Gastroesophageal sphincter (tissue), 3 donors: ENCODE results near the gene GOLGA6L9.
"Not testable (repeated sequence)": the region's sequence is repeated elsewhere in the genome, so short reads cannot be mapped to it uniquely, and the experiment has no call there.

ENCODE experiments used
- EP300 ChIP-seq: sonication (generic); formaldehyde crosslinking; IDR thresholded peaks from one replicate; pipeline ENCODE4 v1.6.1; 2017; ENCODE audit warnings: antibody characterized with exemption, mild to moderate bottlenecking
- POLR2AphosphoS5 ChIP-seq: sonication (generic); formaldehyde crosslinking; IDR thresholded peaks from one replicate; pipeline ENCODE4 v1.6.1; 2017; ENCODE audit warnings: antibody characterized with exemption
- TF ChIP-seq, protein P1 (sequence below), 4 experiments: fragments of 200-600 bp in 2 of 4; fragments of 450-650 bp in 2 of 4; sonication (generic) in 1 of 4; IDR thresholded peaks; one replicate each; pipeline ENCODE4 v1.5.1; 2017 to 2019; ENCODE audit warnings: antibody characterized with exemption in 4 of 4, mild to moderate bottlenecking in 2 of 4, moderate library complexity in 2 of 4

DNA sequence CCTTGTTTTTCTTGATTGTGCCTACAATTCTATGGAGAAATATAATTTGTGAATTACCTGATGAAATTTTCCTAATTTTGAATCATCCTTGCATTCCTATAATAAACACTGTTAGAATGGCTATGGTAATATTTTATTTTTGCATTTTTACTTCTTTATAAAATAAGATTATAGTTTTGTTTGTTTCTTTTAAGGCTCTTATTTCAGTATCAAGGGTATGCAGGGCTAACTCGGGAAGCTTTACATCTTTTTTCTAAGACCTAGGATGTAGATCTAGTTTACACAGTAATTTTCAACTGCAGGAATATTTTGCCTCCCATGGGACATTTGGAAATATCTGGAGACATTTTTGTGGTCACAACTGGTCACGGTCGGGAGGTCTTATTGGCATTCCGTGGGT, 33.8 kb upstream of the GOLGA6L9 start:
- not testable (repeated sequence) for TF ChIP-seq EP300, POLR2AphosphoS5
- TF ChIP-seq, protein P1, sequence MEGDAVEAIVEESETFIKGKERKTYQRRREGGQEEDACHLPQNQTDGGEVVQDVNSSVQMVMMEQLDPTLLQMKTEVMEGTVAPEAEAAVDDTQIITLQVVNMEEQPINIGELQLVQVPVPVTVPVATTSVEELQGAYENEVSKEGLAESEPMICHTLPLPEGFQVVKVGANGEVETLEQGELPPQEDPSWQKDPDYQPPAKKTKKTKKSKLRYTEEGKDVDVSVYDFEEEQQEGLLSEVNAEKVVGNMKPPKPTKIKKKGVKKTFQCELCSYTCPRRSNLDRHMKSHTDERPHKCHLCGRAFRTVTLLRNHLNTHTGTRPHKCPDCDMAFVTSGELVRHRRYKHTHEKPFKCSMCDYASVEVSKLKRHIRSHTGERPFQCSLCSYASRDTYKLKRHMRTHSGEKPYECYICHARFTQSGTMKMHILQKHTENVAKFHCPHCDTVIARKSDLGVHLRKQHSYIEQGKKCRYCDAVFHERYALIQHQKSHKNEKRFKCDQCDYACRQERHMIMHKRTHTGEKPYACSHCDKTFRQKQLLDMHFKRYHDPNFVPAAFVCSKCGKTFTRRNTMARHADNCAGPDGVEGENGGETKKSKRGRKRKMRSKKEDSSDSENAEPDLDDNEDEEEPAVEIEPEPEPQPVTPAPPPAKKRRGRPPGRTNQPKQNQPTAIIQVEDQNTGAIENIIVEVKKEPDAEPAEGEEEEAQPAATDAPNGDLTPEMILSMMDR (IDR thresholded peaks at IDR 0.05), result not testable (repeated sequence)
